ENCODE results near the gene SNPH.

SNPH gene

DNA sequence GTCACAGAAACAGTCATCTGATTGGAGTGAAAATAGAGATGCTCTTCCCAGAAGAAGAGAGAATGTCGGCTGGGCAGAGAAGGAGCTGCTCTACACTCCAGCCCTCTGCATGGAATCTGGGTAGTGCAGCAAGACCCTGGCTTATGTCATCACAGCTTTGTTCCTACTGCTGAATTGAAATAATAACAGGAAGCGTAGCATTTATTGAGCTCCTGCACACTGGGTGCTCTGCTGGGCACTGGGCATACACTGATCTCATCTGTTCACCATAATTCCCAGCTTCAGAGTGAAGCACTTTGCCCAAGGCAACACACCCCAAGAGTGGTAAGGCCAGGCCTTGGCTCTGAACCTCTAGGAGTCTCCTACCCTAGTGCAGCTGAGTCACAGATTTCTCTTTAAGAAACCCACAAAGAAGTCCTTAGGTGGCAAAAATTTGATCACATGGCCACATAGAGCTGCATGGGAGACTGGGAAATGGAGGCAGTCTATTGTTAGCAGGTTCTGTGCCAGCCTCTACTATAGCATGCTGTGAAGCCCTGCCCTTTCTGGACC, 66.7 kb downstream of the SNPH start:
- H2BK5ac ChIP-seq (ENCODE audit: low read length): no peak overlapping the region
- H2BK12ac ChIP-seq (ENCODE audit: low read length): no peak overlapping the region
- H3K23ac ChIP-seq (ENCODE audit: low read depth, low read length, poor library complexity): no peak overlapping the region
- no peak overlapping the region for H3K4ac ChIP-seq (ENCODE audit: low read length)
- H3K27ac ChIP-seq (replicated peaks; ENCODE audit: low read length): no peak overlapping the region
- peaks cover 0 to 4% of the 10 kb centered on the region in 2 donors for H3K4me1 ChIP-seq (ENCODE audit: control insufficient read depth in 2 of 2, insufficient read depth in 1 of 2, low read depth in 1 of 2, low read length in 2 of 2)
- peaks cover 9 to 51% of the 10 kb centered on the region in 2 donors for H3K36me3 ChIP-seq (replicated peaks in 1 of 2; ENCODE audit: control insufficient read depth in 2 of 2, insufficient read depth in 2 of 2, low read length in 2 of 2)
- WGBS, 2 donors (ENCODE audit: extremely low coverage in 2 of 2, insufficient read length in 2 of 2, insufficient replicate concordance in 1 of 2): no CpG with 5 or more reads among the region's 2 CpGs
- no peak overlapping the region for H3K4me3 ChIP-seq (ENCODE audit: low read length in 2 of 2)
- no peak overlapping the region for H3K4me2 ChIP-seq (ENCODE audit: insufficient read depth, low read length, poor library complexity, severe bottlenecking)
- H3K18ac ChIP-seq (ENCODE audit: low read length): no peak overlapping the region
- H3K27me3 ChIP-seq (ENCODE audit: control insufficient read depth in 3 of 3, insufficient read depth in 3 of 3, low read depth in 1 of 3, low read length in 3 of 3): no peaks in the 10 kb centered on the region
- peaks cover 11% of the 10 kb centered on the region for H3K79me1 ChIP-seq (ENCODE audit: low read depth, low read length)
- H2AK5ac ChIP-seq (ENCODE audit: low read depth, low read length): no peak overlapping the region
- no peak overlapping the region for H3K14ac ChIP-seq (ENCODE audit: low read length)
- DNase-seq (ENCODE audit: low spot score): no peak
- H3K9ac ChIP-seq (ENCODE audit: low read depth, low read length, poor library complexity): no peak overlapping the region
- no peak overlapping the region for H4K91ac ChIP-seq (ENCODE audit: low read depth, low read length, poor library complexity)
- no peak overlapping the region for H2BK15ac ChIP-seq (ENCODE audit: low read length)
- H3K9me3 ChIP-seq (replicated peaks in 1 of 2; ENCODE audit: control insufficient read depth in 2 of 2, insufficient read depth in 1 of 2, low read depth in 1 of 2, low read length in 2 of 2): no peaks in the 10 kb centered on the region
- no peak overlapping the region for H2AFZ ChIP-seq (ENCODE audit: low read length)
- no peak overlapping the region for H4K8ac ChIP-seq (ENCODE audit: low read depth, low read length)
- no peak overlapping the region for H2BK120ac ChIP-seq (ENCODE audit: low read depth, low read length)

- Histone ChIP-seq H4K91ac (ENCODE audit: low read depth, low read length, poor library complexity) (no peak overlapping the region), H2BK5ac (ENCODE audit: low read length) (no peak overlapping the region), H3K14ac (ENCODE audit: low read length) (no peak overlapping the region), H3K9ac (ENCODE audit: low read depth, low read length, poor library complexity) (no peak overlapping the region), H3K4ac (ENCODE audit: low read length) (no peak overlapping the region), H3K4me2 (ENCODE audit: insufficient read depth, low read length, poor library complexity, severe bottlenecking) (no peak overlapping the region), H2BK120ac (ENCODE audit: low read depth, low read length) (no peak overlapping the region), H3K27me3 (ENCODE audit: control insufficient read depth in 3 of 3, insufficient read depth in 3 of 3, low read depth in 1 of 3, low read length in 3 of 3) (no peaks in the 10 kb centered on the region), H3K4me1 (ENCODE audit: control insufficient read depth in 2 of 2, insufficient read depth in 1 of 2, low read depth in 1 of 2, low read length in 2 of 2) (peaks cover 0 to 4% of the 10 kb centered on the region in 2 donors), H2AFZ (ENCODE audit: low read length) (no peak overlapping the region), H4K8ac (ENCODE audit: low read depth, low read length) (no peak overlapping the region), H3K4me3 (ENCODE audit: low read length in 2 of 2) (no peak overlapping the region), H3K27ac (replicated peaks; ENCODE audit: low read length) (no peak overlapping the region), H2BK15ac (ENCODE audit: low read length) (no peak overlapping the region), H3K18ac (ENCODE audit: low read length) (no peak overlapping the region), H3K23ac (ENCODE audit: low read depth, low read length, poor library complexity) (no peak overlapping the region), H3K79me1 (ENCODE audit: low read depth, low read length) (peaks cover 11% of the 10 kb centered on the region), H2BK12ac (ENCODE audit: low read length) (no peak overlapping the region), H2AK5ac (ENCODE audit: low read depth, low read length) (no peak overlapping the region), H3K9me3 (replicated peaks in 1 of 2; ENCODE audit: control insufficient read depth in 2 of 2, insufficient read depth in 1 of 2, low read depth in 1 of 2, low read length in 2 of 2) (no peaks in the 10 kb centered on the region), H3K36me3 (replicated peaks in 1 of 2; ENCODE audit: control insufficient read depth in 2 of 2, insufficient read depth in 2 of 2, low read length in 2 of 2) (peaks cover 9 to 46% of the 10 kb centered on the region in 2 donors)
- no CpG with 5 or more reads among the region's 11 CpGs for WGBS, 2 donors (ENCODE audit: extremely low coverage in 2 of 2, insufficient read length in 2 of 2, insufficient replicate concordance in 1 of 2)
- DNase-seq (ENCODE audit: low spot score): no peak
Measured at GRCh38 chr20:1333462-1334369, 67.6 kb downstream of the SNPH start.

DNA sequence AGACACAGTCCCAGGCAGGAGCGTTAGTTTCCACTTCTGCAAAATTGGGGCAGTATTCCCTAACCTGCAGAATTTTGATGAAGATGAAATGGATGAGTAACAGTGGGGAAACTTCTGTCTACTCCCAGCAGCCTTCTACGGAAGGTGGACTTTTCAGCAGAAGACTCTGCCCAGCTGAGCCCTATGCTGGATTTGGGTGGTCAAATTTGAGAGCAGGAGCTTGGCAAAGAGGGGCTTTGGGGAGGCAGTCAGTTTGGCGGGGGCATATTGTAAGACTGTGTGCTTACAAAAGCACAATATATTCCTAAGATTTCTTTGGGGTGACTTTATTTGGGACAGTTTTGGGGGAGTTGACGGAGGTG, 68.3 kb downstream of the SNPH start:
- H3K4me3 ChIP-seq (ENCODE audit: low read length in 2 of 2): no peak overlapping the region
- no peak overlapping the region for H2BK15ac ChIP-seq (ENCODE audit: low read length)
- H3K4me2 ChIP-seq (ENCODE audit: insufficient read depth, low read length, poor library complexity, severe bottlenecking): no peak overlapping the region
- H3K4ac ChIP-seq (ENCODE audit: low read length): no peak overlapping the region
- H3K4me1 ChIP-seq (ENCODE audit: control insufficient read depth in 2 of 2, insufficient read depth in 1 of 2, low read depth in 1 of 2, low read length in 2 of 2): peaks cover 0 to 6% of the 10 kb centered on the region in 2 donors
- no peaks in the 10 kb centered on the region for H3K27me3 ChIP-seq (ENCODE audit: control insufficient read depth in 3 of 3, insufficient read depth in 3 of 3, low read depth in 1 of 3, low read length in 3 of 3)
- H3K23ac ChIP-seq (ENCODE audit: low read depth, low read length, poor library complexity): no peak overlapping the region
- H2AK5ac ChIP-seq (ENCODE audit: low read depth, low read length): no peak overlapping the region
- no peak overlapping the region for H2AFZ ChIP-seq (ENCODE audit: low read length)
- H2BK5ac ChIP-seq (ENCODE audit: low read length): no peak overlapping the region
- peaks cover 9 to 40% of the 10 kb centered on the region in 2 donors for H3K36me3 ChIP-seq (replicated peaks in 1 of 2; ENCODE audit: control insufficient read depth in 2 of 2, insufficient read depth in 2 of 2, low read length in 2 of 2)
- no peak overlapping the region for H3K9ac ChIP-seq (ENCODE audit: low read depth, low read length, poor library complexity)
- peaks cover 8% of the 10 kb centered on the region for H3K79me1 ChIP-seq (ENCODE audit: low read depth, low read length)
- no CpG with 5 or more reads among the region's 4 CpGs for WGBS, 2 donors (ENCODE audit: extremely low coverage in 2 of 2, insufficient read length in 2 of 2, insufficient replicate concordance in 1 of 2)
- H3K9me3 ChIP-seq (replicated peaks in 1 of 2; ENCODE audit: control insufficient read depth in 2 of 2, insufficient read depth in 1 of 2, low read depth in 1 of 2, low read length in 2 of 2): no peaks in the 10 kb centered on the region
- no peak for DNase-seq (ENCODE audit: low spot score)
- no peak overlapping the region for H4K8ac ChIP-seq (ENCODE audit: low read depth, low read length)
- H4K91ac ChIP-seq (ENCODE audit: low read depth, low read length, poor library complexity): no peak overlapping the region
- no peak overlapping the region for H2BK12ac ChIP-seq (ENCODE audit: low read length)
- H3K27ac ChIP-seq (replicated peaks; ENCODE audit: low read length): no peak overlapping the region
- no peak overlapping the region for H3K14ac ChIP-seq (ENCODE audit: low read length)
- H3K18ac ChIP-seq (ENCODE audit: low read length): no peak overlapping the region
- no peak overlapping the region for H2BK120ac ChIP-seq (ENCODE audit: low read depth, low read length)

- Histone ChIP-seq H3K18ac (ENCODE audit: low read length) (no peak overlapping the region), H3K14ac (ENCODE audit: low read length) (no peak overlapping the region), H3K4me2 (ENCODE audit: insufficient read depth, low read length, poor library complexity, severe bottlenecking) (no peak overlapping the region), H3K79me1 (ENCODE audit: low read depth, low read length) (peaks cover 8% of the 10 kb centered on the region), H3K4me1 (ENCODE audit: control insufficient read depth in 2 of 2, insufficient read depth in 1 of 2, low read depth in 1 of 2, low read length in 2 of 2) (peaks cover 0 to 6% of the 10 kb centered on the region in 2 donors), H3K9ac (ENCODE audit: low read depth, low read length, poor library complexity) (no peak overlapping the region), H4K91ac (ENCODE audit: low read depth, low read length, poor library complexity) (no peak overlapping the region), H3K23ac (ENCODE audit: low read depth, low read length, poor library complexity) (no peak overlapping the region), H3K36me3 (replicated peaks in 1 of 2; ENCODE audit: control insufficient read depth in 2 of 2, insufficient read depth in 2 of 2, low read length in 2 of 2) (peaks cover 9 to 40% of the 10 kb centered on the region in 2 donors), H2AFZ (ENCODE audit: low read length) (no peak overlapping the region), H2BK12ac (ENCODE audit: low read length) (no peak overlapping the region), H2AK5ac (ENCODE audit: low read depth, low read length) (no peak overlapping the region), H2BK5ac (ENCODE audit: low read length) (no peak overlapping the region), H3K27me3 (ENCODE audit: control insufficient read depth in 3 of 3, insufficient read depth in 3 of 3, low read depth in 1 of 3, low read length in 3 of 3) (no peaks in the 10 kb centered on the region), H3K4me3 (ENCODE audit: low read length in 2 of 2) (no peak overlapping the region), H4K8ac (ENCODE audit: low read depth, low read length) (no peak overlapping the region), H3K9me3 (replicated peaks in 1 of 2; ENCODE audit: control insufficient read depth in 2 of 2, insufficient read depth in 1 of 2, low read depth in 1 of 2, low read length in 2 of 2) (no peaks in the 10 kb centered on the region), H3K4ac (ENCODE audit: low read length) (no peak overlapping the region), H3K27ac (replicated peaks; ENCODE audit: low read length) (no peak overlapping the region), H2BK15ac (ENCODE audit: low read length) (no peak overlapping the region), H2BK120ac (ENCODE audit: low read depth, low read length) (no peak overlapping the region)
- no CpG with 5 or more reads among the region's 3 CpGs for WGBS, 2 donors (ENCODE audit: extremely low coverage in 2 of 2, insufficient read length in 2 of 2, insufficient replicate concordance in 1 of 2)
- no peak for DNase-seq (ENCODE audit: low spot score)
Measured at GRCh38 chr20:1334761-1335160, 68.7 kb downstream of the SNPH start.
